ENCODE measurements around the gene RFX7. TPM values are rescaled to one million over a fixed set of nuclear protein-coding genes. Genes with fewer than 3 reads are reported as not detected.

RFX7 gene
- total RNA-seq, 1 experiment from 2014 or later = 18.1 TPM

DNA sequence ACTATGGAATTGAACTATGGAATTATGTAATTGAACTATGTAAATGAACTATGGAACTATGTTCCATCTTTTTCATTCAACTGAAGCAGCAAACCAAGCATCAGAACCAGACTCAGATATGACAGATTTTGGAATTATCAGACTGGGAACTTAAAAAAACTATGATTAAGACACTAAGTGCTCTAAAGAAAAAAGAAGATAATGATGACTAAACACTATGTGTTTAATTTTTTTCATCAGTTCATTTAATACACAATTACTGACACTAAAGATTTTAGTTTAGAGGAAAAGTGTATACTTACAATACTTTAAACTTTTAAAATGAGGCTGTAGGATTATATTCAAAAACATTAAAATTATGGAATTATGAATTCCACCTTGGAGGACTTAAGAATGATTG is 15.3 kb downstream of the RFX7 start:
- POLR2A ChIA-PET = no interaction called here
- H3K79me2 ChIP-seq (ENCODE audit: insufficient read depth, low read length) = peaks cover 27% of the 10 kb centered on the region

More for the DNA sequence above, 15.3 kb downstream of the RFX7 start:
- Histone ChIP-seq H3K4me3 (replicated peaks in 1 of 2; ENCODE audit: low read depth in 1 of 2, low read length in 2 of 2) (no peak overlapping the region), H2AFZ (ENCODE audit: low read depth, low read length, poor library complexity, severe bottlenecking) (no peak overlapping the region), H3K4me2 (ENCODE audit: low read length) (no peak overlapping the region), H4K20me1 (ENCODE audit: insufficient read depth) (no peaks in the 10 kb centered on the region), H3K9me2 (ENCODE audit: insufficient read depth) (no peaks in the 10 kb centered on the region), H3K27me3 (ENCODE audit: insufficient read depth, low read length) (no peaks in the 10 kb centered on the region), H3K27ac (ENCODE audit: low read depth, low read length) (no peak overlapping the region), H3K36me3 (ENCODE audit: control insufficient read depth in 1 of 2, insufficient read depth in 2 of 2, low read length in 2 of 2) (peaks cover 0 to 16% of the 10 kb centered on the region in 2 experiments; a peak in 1 of 4 replicates), H3K4me1 (ENCODE audit: control insufficient read depth in 1 of 2, insufficient read depth in 2 of 2, low read length in 2 of 2) (no peaks in the 10 kb centered on the region), H3K9ac (ENCODE audit: low read length) (no peak overlapping the region), H3K9me3 (ENCODE audit: control insufficient read depth in 1 of 2, insufficient read depth in 1 of 2, low read depth in 1 of 2, low read length in 2 of 2) (peaks cover 3 to 7% of the 10 kb centered on the region in 2 experiments; a peak in 3 of 4 replicates)
- no TSS peak for BruUV-seq (replicated peaks)
- ATAC-seq = no peak
- intact Hi-C loops (cut with micrococcal nuclease) = loop anchor here (10.0 kb wide), 1 partner anchor 56 kb away; no protein-coding TSS in a partner anchor
- ChIA-PET CTCF (no interaction called here), RAD21 (ENCODE audit: low non-redundant PET in 1 of 2, low total read pairs in 2 of 2, uncharacterized antibody in 2 of 2, unreplicated experiment in 2 of 2) (no interaction called here)
- TF ChIP-seq, protein P1, sequence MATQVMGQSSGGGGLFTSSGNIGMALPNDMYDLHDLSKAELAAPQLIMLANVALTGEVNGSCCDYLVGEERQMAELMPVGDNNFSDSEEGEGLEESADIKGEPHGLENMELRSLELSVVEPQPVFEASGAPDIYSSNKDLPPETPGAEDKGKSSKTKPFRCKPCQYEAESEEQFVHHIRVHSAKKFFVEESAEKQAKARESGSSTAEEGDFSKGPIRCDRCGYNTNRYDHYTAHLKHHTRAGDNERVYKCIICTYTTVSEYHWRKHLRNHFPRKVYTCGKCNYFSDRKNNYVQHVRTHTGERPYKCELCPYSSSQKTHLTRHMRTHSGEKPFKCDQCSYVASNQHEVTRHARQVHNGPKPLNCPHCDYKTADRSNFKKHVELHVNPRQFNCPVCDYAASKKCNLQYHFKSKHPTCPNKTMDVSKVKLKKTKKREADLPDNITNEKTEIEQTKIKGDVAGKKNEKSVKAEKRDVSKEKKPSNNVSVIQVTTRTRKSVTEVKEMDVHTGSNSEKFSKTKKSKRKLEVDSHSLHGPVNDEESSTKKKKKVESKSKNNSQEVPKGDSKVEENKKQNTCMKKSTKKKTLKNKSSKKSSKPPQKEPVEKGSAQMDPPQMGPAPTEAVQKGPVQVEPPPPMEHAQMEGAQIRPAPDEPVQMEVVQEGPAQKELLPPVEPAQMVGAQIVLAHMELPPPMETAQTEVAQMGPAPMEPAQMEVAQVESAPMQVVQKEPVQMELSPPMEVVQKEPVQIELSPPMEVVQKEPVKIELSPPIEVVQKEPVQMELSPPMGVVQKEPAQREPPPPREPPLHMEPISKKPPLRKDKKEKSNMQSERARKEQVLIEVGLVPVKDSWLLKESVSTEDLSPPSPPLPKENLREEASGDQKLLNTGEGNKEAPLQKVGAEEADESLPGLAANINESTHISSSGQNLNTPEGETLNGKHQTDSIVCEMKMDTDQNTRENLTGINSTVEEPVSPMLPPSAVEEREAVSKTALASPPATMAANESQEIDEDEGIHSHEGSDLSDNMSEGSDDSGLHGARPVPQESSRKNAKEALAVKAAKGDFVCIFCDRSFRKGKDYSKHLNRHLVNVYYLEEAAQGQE (IDR thresholded peaks at IDR 0.05; ENCODE audit: low read depth) = no peak
- TF ChIP-seq FOSL1 (IDR thresholded peaks at IDR 0.05; ENCODE audit: low read depth) (no peak), SP1 (IDR thresholded peaks at IDR 0.05; ENCODE audit: low read depth) (no peak), SIN3A (IDR thresholded peaks at IDR 0.05; ENCODE audit: low read depth) (no peak), CEBPB (IDR thresholded peaks at IDR 0.05; ENCODE audit: low read depth) (no peak)
- TF ChIP-seq, protein P2, sequence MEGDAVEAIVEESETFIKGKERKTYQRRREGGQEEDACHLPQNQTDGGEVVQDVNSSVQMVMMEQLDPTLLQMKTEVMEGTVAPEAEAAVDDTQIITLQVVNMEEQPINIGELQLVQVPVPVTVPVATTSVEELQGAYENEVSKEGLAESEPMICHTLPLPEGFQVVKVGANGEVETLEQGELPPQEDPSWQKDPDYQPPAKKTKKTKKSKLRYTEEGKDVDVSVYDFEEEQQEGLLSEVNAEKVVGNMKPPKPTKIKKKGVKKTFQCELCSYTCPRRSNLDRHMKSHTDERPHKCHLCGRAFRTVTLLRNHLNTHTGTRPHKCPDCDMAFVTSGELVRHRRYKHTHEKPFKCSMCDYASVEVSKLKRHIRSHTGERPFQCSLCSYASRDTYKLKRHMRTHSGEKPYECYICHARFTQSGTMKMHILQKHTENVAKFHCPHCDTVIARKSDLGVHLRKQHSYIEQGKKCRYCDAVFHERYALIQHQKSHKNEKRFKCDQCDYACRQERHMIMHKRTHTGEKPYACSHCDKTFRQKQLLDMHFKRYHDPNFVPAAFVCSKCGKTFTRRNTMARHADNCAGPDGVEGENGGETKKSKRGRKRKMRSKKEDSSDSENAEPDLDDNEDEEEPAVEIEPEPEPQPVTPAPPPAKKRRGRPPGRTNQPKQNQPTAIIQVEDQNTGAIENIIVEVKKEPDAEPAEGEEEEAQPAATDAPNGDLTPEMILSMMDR (IDR thresholded peaks at IDR 0.05 in 2 of 3, conservative IDR thresholded peaks at IDR 0.05 in 1 of 3; ENCODE audit: borderline replicate concordance in 1 of 3, insufficient read depth in 1 of 3, low read depth in 2 of 3, low read length in 2 of 3) = no peak
- no peak for DNase-seq (ENCODE audit: low read depth, low spot score)
